Naive thymus-derived CD4-positive, alpha-beta T cell (primary cell): ENCODE results near the gene NOP14. TPM values are rescaled to one million over a fixed set of nuclear protein-coding genes. Genes with fewer than 3 reads are reported as not detected.
"Not testable (repeated sequence)": the region's sequence is repeated elsewhere in the genome, so short reads cannot be mapped to it uniquely, and the experiment has no call there.

Experiments
- ATAC-seq: fragments of 150-1000 bp; cut with Tn5 transposase; 2 replicates; pipeline ENCODE4 v1.10.0; 2021; ENCODE audit warnings: mild to moderate bottlenecking, moderate library complexity
- CTCF ChIA-PET: fragments of 350-600 bp; sonication (Branson Sonifier 250); formaldehyde crosslinking; loops from one replicate; lab custom pipeline; 2021; ENCODE audit warnings: antibody characterized with exemption; lab: Charles Lee
- POLR2A ChIA-PET: fragments of 350-600 bp; sonication (Branson Sonifier 250); formaldehyde crosslinking; loops from one replicate; lab custom pipeline; 2021; ENCODE audit warnings: antibody characterized with exemption, inconsistent platforms; lab: Charles Lee
- DNase-seq, 9 donors: peaks; one replicate each; pipeline versions ENCODE4 v3.0.0 to v3.0.0-alpha.2; 2020 to 2022; ENCODE audit warnings: mixed read lengths in 1 of 9
- H3K27ac ChIP-seq: one replicate; pipeline ENCODE4 v1.7.0; 2013; ENCODE audit warnings: mild to moderate bottlenecking, low read depth, low read length, moderate library complexity
- H3K27me3 ChIP-seq, 2 donors: one replicate each; pipeline ENCODE4 v1.7.0; 2013; ENCODE audit warnings: low read length in 2 of 2, mild to moderate bottlenecking in 2 of 2, moderate library complexity in 2 of 2; ENCODE audit not compliant: control insufficient read depth in 2 of 2, insufficient read depth in 2 of 2
- H3K36me3 ChIP-seq, 3 experiments: 1 replicate in 2 of 3; 2 replicates in 1 of 3; pipeline ENCODE4 v1.7.0; 2013; ENCODE audit warnings: low read length in 3 of 3, mild to moderate bottlenecking in 3 of 3, moderate library complexity in 1 of 3; ENCODE audit not compliant: insufficient read depth in 3 of 3, control insufficient read depth in 2 of 3
- H3K4me1 ChIP-seq, 2 donors: one replicate each; pipeline ENCODE4 v1.7.0; 2013; ENCODE audit warnings: low read length in 2 of 2, mild to moderate bottlenecking in 2 of 2, moderate library complexity in 1 of 2; ENCODE audit not compliant: control insufficient read depth in 2 of 2, insufficient read depth in 2 of 2
- H3K4me3 ChIP-seq: 2 replicates; pipeline ENCODE4 v1.7.0; 2013; ENCODE audit warnings: mild to moderate bottlenecking, low read length
- H3K9me3 ChIP-seq, 3 experiments: 1 replicate in 2 of 3; 2 replicates in 1 of 3; pipeline ENCODE4 v1.7.0; 2013; ENCODE audit warnings: low read length in 3 of 3; ENCODE audit not compliant: control insufficient read depth in 2 of 3
- H3K27ac Mint-ChIP-seq, 9 donors: one replicate each; pipeline ENCODE4 v1.8.0; 2020 to 2022; ENCODE audit warnings: mixed read lengths in 9 of 9, mild to moderate bottlenecking in 8 of 9, moderate library complexity in 5 of 9, inconsistent platforms in 2 of 9
- H3K27me3 Mint-ChIP-seq, 5 donors: one replicate each; pipeline ENCODE4 v1.8.0; 2021 to 2022; ENCODE audit warnings: mixed read lengths in 5 of 5, mild to moderate bottlenecking in 1 of 5
- H3K36me3 Mint-ChIP-seq, 5 donors: one replicate each; pipeline ENCODE4 v1.8.0; 2020 to 2022; ENCODE audit warnings: mixed read lengths in 5 of 5, mild to moderate bottlenecking in 3 of 5, inconsistent platforms in 1 of 5
- H3K4me1 Mint-ChIP-seq, 7 donors: one replicate each; pipeline ENCODE4 v1.8.0; 2020 to 2022; ENCODE audit warnings: mixed read lengths in 7 of 7, mild to moderate bottlenecking in 3 of 7, inconsistent platforms in 1 of 7
- H3K4me3 Mint-ChIP-seq, 10 donors: one replicate each; pipeline ENCODE4 v1.8.0; 2020 to 2022; ENCODE audit warnings: mild to moderate bottlenecking in 10 of 10, mixed read lengths in 10 of 10, moderate library complexity in 6 of 10, inconsistent platforms in 2 of 10
- H3K9me3 Mint-ChIP-seq, 11 donors: one replicate each; pipeline ENCODE4 v1.8.0; 2020 to 2022; ENCODE audit warnings: mixed read lengths in 11 of 11, mild to moderate bottlenecking in 4 of 11, inconsistent platforms in 1 of 11, moderate library complexity in 1 of 11
- intact Hi-C, 2 donors: fragments of 100-400 bp; cut with micrococcal nuclease; formaldehyde crosslinking; loops; one replicate each; pipeline ENCODE4 v1.15.1; 2023
- polyA plus RNA-seq, 2 donors: library from polyadenylated mRNA; unstranded; fragments of 300-500 nt; fragmentation: Illumina TruSeq; gene quantifications; one replicate each; pipeline ENCODE4 v1.2.3, GENCODE V29; 2021
- total RNA-seq, 6 experiments: library from RNA in 5 of 6; stranded (reverse) in 5 of 6; gene quantifications; 1 replicate in 5 of 6; 2 replicates in 1 of 6; pipeline ENCODE4 v1.2.3 and lab custom pipeline; 2021 to 2026

Gene NOP14
- total and polyA plus RNA-seq, 7 experiments from 2014 or later: 12.6 to 59.8 (median 33.7) TPM

DNA sequence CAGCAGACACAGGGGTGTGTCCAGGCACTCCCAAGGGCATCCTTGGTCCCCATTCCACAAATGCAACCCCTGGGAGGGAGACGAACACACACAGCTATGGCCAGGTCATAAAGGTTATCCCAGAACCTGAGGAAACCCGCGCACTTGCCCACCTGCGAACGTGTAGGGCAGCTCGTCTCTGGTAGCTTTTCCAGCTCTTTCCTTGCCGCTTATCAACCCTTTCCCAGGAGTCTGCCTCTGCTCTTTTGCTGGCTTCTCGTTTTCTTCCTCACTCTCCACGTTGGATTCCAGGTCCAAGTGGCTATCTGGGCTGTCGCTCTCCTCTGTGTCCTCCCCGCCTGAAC lies 13.5 kb downstream of the NOP14 start:
- Mint-ChIP-seq H3K27ac (peak overlapping the region in 1 of 9 donors; percentile 20), H3K4me3 (no peak overlapping the region), H3K36me3 (peaks cover 17 to 58% (median 34%) of the 10 kb centered on the region in 5 donors), H3K4me1 (peaks cover 3 to 23% (median 7%) of the 10 kb centered on the region in 7 donors), H3K27me3 (no peaks in the 10 kb centered on the region), H3K9me3 (no peaks in the 10 kb centered on the region)
- H3K27me3 ChIP-seq: no peaks in the 10 kb centered on the region
- DNase-seq: no peak
- intact Hi-C loops: no loop called here
- no peak overlapping the region for H3K27ac ChIP-seq
- peaks cover 34 to 97% (median 40%) of the 10 kb centered on the region in 3 experiments for H3K36me3 ChIP-seq
- ATAC-seq: no peak
- H3K9me3 ChIP-seq: no peaks in the 10 kb centered on the region
- peaks cover 0 to 4% of the 10 kb centered on the region in 2 donors for H3K4me1 ChIP-seq
- CTCF ChIA-PET: interaction anchor here (0.6 kb wide), 1 partner anchor 531 kb away, joined by 5 read pairs; the partner anchor contains the start of gene CFAP99
- H3K4me3 ChIP-seq: no peak overlapping the region
- POLR2A ChIA-PET: interaction anchor here (0.6 to 0.8 kb wide), 2 partner anchors 12 to 1964 kb away, joined by 3 to 4 read pairs; no protein-coding TSS in a partner anchor

DNA sequence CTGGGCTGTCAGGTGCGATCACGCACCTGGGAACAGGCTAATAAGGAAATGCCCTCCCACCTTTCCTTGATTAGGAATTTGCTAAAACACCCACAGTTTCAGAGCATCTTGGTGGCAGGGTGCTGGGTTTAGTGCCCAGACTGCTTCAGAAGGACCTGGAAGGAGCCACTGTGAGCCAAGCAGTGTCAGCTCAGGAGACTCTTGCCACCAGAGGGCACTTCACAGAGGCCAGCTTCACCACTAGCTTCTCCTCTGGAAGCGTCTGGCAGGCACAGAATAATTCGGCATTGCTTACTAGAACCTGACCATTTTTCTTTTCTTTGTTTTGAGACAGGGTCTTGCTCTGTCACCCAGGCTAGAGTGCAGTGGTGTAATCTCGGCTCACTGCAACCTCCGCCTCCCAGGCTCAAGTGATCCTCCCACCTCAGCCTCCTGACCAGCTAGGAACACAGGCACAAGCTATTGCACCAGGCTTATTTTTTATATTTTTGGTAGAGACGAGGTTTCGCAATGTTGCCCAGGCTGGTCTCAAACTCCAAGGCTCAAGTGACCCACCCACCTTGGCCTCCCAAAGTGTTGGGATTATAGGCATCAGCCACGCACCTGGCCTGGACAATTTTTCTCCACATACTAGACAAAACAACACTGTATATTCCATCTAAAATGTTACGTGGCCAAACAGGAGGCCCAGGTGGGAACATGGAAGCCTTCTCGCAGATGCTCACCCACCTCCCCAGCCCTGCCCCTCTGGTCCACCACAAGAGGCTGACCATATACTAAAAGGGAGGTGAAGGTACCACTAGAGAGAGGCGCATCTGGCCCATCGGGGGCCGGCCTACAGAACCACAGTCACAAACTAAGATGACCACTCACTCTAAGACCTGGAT lies 14.1 kb downstream of the NOP14 start:
- Histone ChIP-seq H3K27me3 (no peaks in the 10 kb centered on the region), H3K4me1 (no peaks in the 10 kb centered on the region), H3K9me3 (no peaks in the 10 kb centered on the region), H3K4me3 (no peak overlapping the region), H3K36me3 (peaks cover 35 to 97% (median 42%) of the 10 kb centered on the region in 3 experiments), H3K27ac (no peak overlapping the region)
- peak overlapping the region in 2 of 9 donors; percentile 4 to 38 for H3K27ac Mint-ChIP-seq
- H3K27me3 Mint-ChIP-seq: no peaks in the 10 kb centered on the region
- ChIA-PET CTCF (interaction anchor here (0.6 kb wide), 1 partner anchor 530 kb away, joined by 5 read pairs; the partner anchor contains the start of gene CFAP99), POLR2A (interaction anchor here (0.6 to 1.0 kb wide), 3 partner anchors 12 to 1963 kb away, joined by 3 to 4 read pairs (median 3); no protein-coding TSS in a partner anchor)
- DNase-seq: no peak
- H3K4me3 Mint-ChIP-seq: no peak overlapping the region
- peaks cover 17 to 56% (median 31%) of the 10 kb centered on the region in 5 donors for H3K36me3 Mint-ChIP-seq
- intact Hi-C loops: no loop called here
- peaks cover under 1 to 17% (median 5%) of the 10 kb centered on the region in 7 donors for H3K4me1 Mint-ChIP-seq
- peak; percentile 45 for ATAC-seq
- H3K9me3 Mint-ChIP-seq: no peaks in the 10 kb centered on the region

DNA sequence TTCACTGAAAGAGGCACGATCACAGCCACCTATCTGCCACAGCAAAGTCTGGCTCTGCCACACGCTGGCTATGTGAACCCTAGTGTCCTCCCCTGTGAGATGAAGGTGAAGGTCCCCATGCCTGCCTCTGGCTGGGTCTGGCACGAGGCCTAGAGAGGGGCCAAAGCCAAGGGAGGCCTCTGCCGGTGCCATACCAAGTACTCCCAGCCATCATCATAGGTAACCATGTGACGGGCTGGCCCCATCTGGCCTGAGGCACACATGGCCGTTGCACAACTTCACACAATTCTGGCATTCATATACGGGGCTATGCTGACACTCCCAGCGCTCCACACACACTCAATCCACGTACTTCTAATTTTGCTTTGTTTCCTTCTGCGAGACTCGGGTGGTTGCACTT lies 15.3 kb downstream of the NOP14 start:
- no peak for ATAC-seq
- Mint-ChIP-seq H3K27me3 (no peaks in the 10 kb centered on the region), H3K36me3 (peaks cover 12 to 52% (median 30%) of the 10 kb centered on the region in 5 donors), H3K4me1 (peaks cover 0 to 11% (median 4%) of the 10 kb centered on the region in 7 donors), H3K27ac (peak overlapping the region in 2 of 9 donors; percentile 9 to 26), H3K4me3 (no peak overlapping the region), H3K9me3 (no peaks in the 10 kb centered on the region)
- H3K27ac ChIP-seq: no peak overlapping the region
- H3K4me3 ChIP-seq: no peak overlapping the region
- H3K4me1 ChIP-seq: no peaks in the 10 kb centered on the region
- H3K27me3 ChIP-seq: no peaks in the 10 kb centered on the region
- DNase-seq: no peak
- intact Hi-C loops: no loop called here
- POLR2A ChIA-PET: interaction anchor here (1.0 to 1.8 kb wide), 2 partner anchors 12 to 133 kb away, joined by 3 to 9 read pairs; no protein-coding TSS in a partner anchor
- CTCF ChIA-PET: no interaction called here
- H3K9me3 ChIP-seq: no peaks in the 10 kb centered on the region
- H3K36me3 ChIP-seq: peaks cover 35 to 97% (median 36%) of the 10 kb centered on the region in 3 experiments

DNA sequence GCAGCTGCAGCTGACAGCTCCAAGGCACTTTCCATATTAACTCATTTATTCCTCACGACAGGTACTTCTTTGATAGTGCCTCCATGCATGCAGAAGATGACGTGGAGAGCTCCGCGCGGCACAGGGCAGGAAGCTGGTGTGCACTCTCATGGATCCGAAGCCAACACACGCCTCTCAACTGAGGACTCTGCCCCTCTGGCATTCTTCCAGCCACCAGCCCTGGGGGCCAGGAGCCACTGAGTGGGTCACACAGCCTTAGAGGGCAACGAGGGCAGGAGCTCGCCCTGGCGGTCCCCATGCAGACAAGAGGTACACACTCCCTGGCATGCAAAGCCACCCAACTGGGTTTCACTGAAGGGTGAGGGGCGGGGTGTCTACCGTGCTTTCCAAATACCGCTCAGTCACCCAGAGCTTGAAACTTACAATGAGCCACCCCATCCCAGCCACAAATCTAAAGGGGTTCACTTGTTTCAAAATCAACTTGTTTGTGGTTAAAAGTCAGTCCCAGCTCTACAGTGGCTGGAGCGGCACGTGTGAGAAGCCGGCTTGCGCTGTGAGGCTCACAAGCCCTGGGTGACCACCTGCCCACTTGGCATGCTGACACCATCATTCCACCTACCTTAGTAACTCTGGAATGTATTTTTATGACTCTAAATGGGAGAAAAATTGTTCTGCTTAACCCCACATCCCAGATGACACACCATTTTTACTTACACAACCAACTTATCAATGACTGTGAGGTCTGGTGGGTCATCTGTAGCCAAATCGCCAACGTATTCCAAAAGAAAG lies 16.2 kb downstream of the NOP14 start:
- Histone ChIP-seq H3K4me1 (peaks cover 0 to 5% of the 10 kb centered on the region in 2 donors), H3K9me3 (no peaks in the 10 kb centered on the region), H3K4me3 (no peak overlapping the region), H3K27ac (no peak overlapping the region), H3K36me3 (peaks cover 34 to 98% (median 35%) of the 10 kb centered on the region in 3 experiments), H3K27me3 (no peaks in the 10 kb centered on the region)
- Mint-ChIP-seq H3K4me3 (no peak overlapping the region), H3K36me3 (peaks cover 12 to 48% (median 30%) of the 10 kb centered on the region in 5 donors), H3K27ac (peak overlapping the region in 2 of 9 donors; percentile 39 to 63), H3K4me1 (peaks cover 0 to 13% (median 4%) of the 10 kb centered on the region in 7 donors), H3K27me3 (no peaks in the 10 kb centered on the region), H3K9me3 (no peaks in the 10 kb centered on the region)
- ChIA-PET CTCF (interaction anchor here (1.1 kb wide), 1 partner anchor 182 kb away, joined by 3 read pairs; no protein-coding TSS in a partner anchor), POLR2A (interaction anchor here (0.6 to 1.8 kb wide), 4 partner anchors 11 to 256 kb away, joined by 3 to 9 read pairs (median 4); no protein-coding TSS in a partner anchor)
- intact Hi-C loops: no loop called here
- DNase-seq (no peak), ATAC-seq (no peak)

DNA sequence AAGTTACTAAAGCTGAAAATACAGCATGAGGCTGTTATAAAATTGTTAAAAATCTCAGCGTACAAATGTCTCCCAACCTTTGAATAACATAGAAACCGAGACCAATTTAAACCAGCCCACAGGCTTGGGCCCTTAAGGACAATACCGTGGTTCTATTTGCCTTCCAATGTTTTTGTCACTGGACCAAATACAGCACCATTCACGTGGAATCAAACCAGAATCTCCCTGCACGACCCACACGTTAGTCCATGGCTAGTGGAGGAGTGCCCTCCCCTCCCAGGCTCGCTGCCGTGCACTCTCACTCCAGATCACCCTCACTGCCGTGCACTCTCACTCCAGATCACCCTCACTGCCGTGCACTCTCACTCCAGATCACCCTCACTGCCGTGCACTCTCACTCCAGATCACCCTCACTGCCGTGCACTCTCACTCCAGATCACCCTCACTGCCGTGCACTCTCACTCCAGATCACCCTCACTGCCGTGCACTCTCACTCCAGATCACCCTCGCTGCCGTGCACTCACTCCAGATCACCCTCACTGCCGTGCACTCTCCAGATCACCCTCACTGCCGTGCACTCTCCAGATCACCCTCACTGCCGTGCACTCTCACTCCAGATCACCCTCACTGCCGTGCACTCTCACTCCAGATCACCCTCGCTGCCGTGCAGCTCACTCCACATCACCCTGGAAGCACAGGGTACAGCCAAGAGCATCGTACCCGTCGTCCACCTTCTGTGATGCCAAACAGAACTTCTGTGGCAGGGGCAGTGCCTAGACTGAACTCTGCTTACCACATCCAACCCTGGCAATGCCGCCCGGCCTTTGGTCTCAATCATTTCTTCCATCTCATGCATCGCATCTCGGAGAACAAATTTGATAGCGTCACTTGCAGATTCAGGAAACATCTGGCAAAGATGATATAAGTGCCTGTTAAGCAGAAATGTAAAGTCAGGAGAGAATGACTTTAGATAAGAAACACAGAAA lies 17.3 kb downstream of the NOP14 start:
- Mint-ChIP-seq H3K27ac (peak overlapping the region in 2 of 9 donors; percentile 48 to 82), H3K4me1 (peaks cover 0 to 14% (median 4%) of the 10 kb centered on the region in 7 donors), H3K36me3 (peaks cover 12 to 43% (median 30%) of the 10 kb centered on the region in 5 donors)
- H3K27me3 ChIP-seq, ATAC-seq, intact Hi-C loops, H3K4me3 Mint-ChIP-seq, H3K4me3 ChIP-seq, DNase-seq, H3K27me3 Mint-ChIP-seq, H3K9me3 Mint-ChIP-seq, H3K27ac ChIP-seq, H3K9me3 ChIP-seq: not testable (repeated sequence)
- Histone ChIP-seq H3K4me1 (peaks cover 0 to 16% of the 10 kb centered on the region in 2 donors), H3K36me3 (peaks cover 33 to 98% (median 34%) of the 10 kb centered on the region in 3 experiments)
- CTCF ChIA-PET: interaction anchor here (1.0 kb wide), 1 partner anchor 10 kb away, joined by 3 read pairs; no protein-coding TSS in a partner anchor
- POLR2A ChIA-PET: interaction anchor here (0.7 to 1.8 kb wide), 4 partner anchors 10 to 530 kb away, joined by 3 to 9 read pairs (median 5); no protein-coding TSS in a partner anchor
